Measurements from ENCODE around the gene GAA. TPM values are rescaled to one million over a fixed set of nuclear protein-coding genes. Genes with fewer than 3 reads are reported as not detected.

Gene GAA
- total and polyA plus RNA-seq, 2 of the 8 experiments (the other 6 are each of a cell fraction or from before 2014, with no cell fraction given): 14.8 to 30.0 TPM

DNA sequence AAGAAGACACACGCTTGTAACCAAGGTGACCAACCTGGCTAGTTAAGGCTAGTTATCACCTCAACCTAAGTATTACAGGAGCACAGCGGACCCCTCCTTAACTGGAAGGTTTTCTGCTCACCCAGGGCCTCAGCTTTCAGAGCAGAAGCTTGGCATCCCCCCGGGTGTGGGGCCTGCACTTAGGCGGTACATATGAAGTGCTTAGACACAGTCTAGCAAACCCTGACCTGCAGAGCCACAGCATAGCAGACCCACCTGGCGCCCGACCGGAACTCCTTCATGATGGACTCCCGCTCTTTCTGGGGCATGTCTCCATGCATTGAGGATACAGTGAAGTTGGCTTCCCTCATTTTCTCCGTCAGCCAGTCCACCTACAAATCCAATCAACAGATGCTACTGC is 35.8 kb downstream of the GAA start:
- no peak overlapping the region for H2AK5ac ChIP-seq (ENCODE audit: low read depth, low read length)
- no peak overlapping the region for H3K9ac ChIP-seq (replicated peaks in 1 of 4; ENCODE audit: extremely low read depth in 1 of 4, low read depth in 3 of 4, low read length in 3 of 4)
- H4K8ac ChIP-seq (ENCODE audit: extremely low read depth, insufficient read depth, low read length): no peak overlapping the region
- H3K4me1 ChIP-seq (replicated peaks in 1 of 4; ENCODE audit: control insufficient read depth in 3 of 4, insufficient read depth in 4 of 4, low read length in 3 of 4): no peaks in the 10 kb centered on the region
- no peak overlapping the region for H3K56ac ChIP-seq (replicated peaks; ENCODE audit: insufficient read length, low read depth, low read length)
- H3K79me1 ChIP-seq (ENCODE audit: low read depth, low read length): peaks cover 2% of the 10 kb centered on the region; the same call in 1 of the 2 replicates
- no peaks in the 10 kb centered on the region for H3K23me2 ChIP-seq (ENCODE audit: low read depth, low read length)
- ChIA-PET CTCF (ENCODE audit: partially characterized antibody) (no interaction called here), POLR2A (ENCODE audit: partially characterized antibody) (interaction anchor here (11.5 kb wide), 1 partner anchor 12 kb away, joined by 103 read pairs; no protein-coding TSS in a partner anchor)
- H3K23ac ChIP-seq (ENCODE audit: insufficient read length): no peak overlapping the region
- H4K91ac ChIP-seq (replicated peaks; ENCODE audit: insufficient read length, low read length): no peak overlapping the region
- no peaks in the 10 kb centered on the region for H3K27me3 ChIP-seq (replicated peaks in 1 of 4; ENCODE audit: control insufficient read depth in 3 of 4, extremely low read depth in 1 of 4, insufficient read depth in 3 of 4, low read length in 3 of 4)
- no peaks in the 10 kb centered on the region for H3K9me3 ChIP-seq (ENCODE audit: insufficient read depth in 2 of 2, low read depth in 1 of 2, low read length in 1 of 2)
- DNase-seq (ENCODE audit: low read depth in 1 of 2, low spot score in 2 of 2) (no peak), FAIRE-seq (no peak)
- no peak overlapping the region for H3K4ac ChIP-seq (replicated peaks; ENCODE audit: insufficient read length, low read depth, low read length)
- H3K14ac ChIP-seq (ENCODE audit: insufficient read length): no peak overlapping the region
- no peak overlapping the region for H3K27ac ChIP-seq (ENCODE audit: low read depth, low read length)
- H3K79me2 ChIP-seq (ENCODE audit: control insufficient read depth in 1 of 2, insufficient read depth in 2 of 2, low read length in 2 of 2): 0 out of 4 replicates have a peak, but pooled peaks cover 0 to under 1% of the 10 kb centered on the region in 2 experiments
- no peak overlapping the region for H3K4me3 ChIP-seq (ENCODE audit: extremely low read depth in 1 of 4, insufficient read depth in 2 of 4, low read depth in 3 of 4, low read length in 4 of 4)
- H4K5ac ChIP-seq (ENCODE audit: insufficient read length, low read depth, low read length): no peak overlapping the region
- no peak overlapping the region for H2BK15ac ChIP-seq (ENCODE audit: low read length)
- H2AFZ ChIP-seq (ENCODE audit: low read length): no peak overlapping the region
- no peak overlapping the region for H2BK20ac ChIP-seq (ENCODE audit: low read length)
- no peak overlapping the region for H2BK120ac ChIP-seq (replicated peaks; ENCODE audit: low read depth, low read length)
- no peak overlapping the region for H2BK12ac ChIP-seq (ENCODE audit: low read depth, low read length)
- H2BK5ac ChIP-seq (ENCODE audit: low read depth, low read length): no peak overlapping the region
- H3K36me3 ChIP-seq (ENCODE audit: control insufficient read depth in 2 of 4, insufficient read depth in 4 of 4, low read length in 3 of 4): peaks cover 46 to 90% (median 75%) of the 10 kb centered on the region in 4 experiments
- no peak overlapping the region for H3K18ac ChIP-seq (ENCODE audit: extremely low read depth, low read length)
- 94% methylated on average over 9 of the region's 9 CpGs; no CpG with 5 or more reads in 1 of the 2 experiments for WGBS, 2 experiments (ENCODE audit: extremely low coverage in 1 of 2, insufficient coverage in 1 of 2, insufficient read length in 1 of 2, insufficient replicate concordance in 2 of 2, low coverage in 1 of 2, low lambda C conversion rate in 2 of 2, missing lambda C conversion rate in 1 of 2)
- peaks cover 5 to 15% of the 10 kb centered on the region in 2 experiments for H4K20me1 ChIP-seq (replicated peaks in 1 of 2; ENCODE audit: control insufficient read depth in 1 of 2, insufficient read depth in 2 of 2, low read length in 2 of 2)
- no peak overlapping the region for H3K4me2 ChIP-seq (ENCODE audit: insufficient read depth in 1 of 2, low read depth in 2 of 2, low read length in 2 of 2)
- TF ChIP-seq SUZ12 (IDR thresholded peaks at IDR 0.05; ENCODE audit: low read length) (no peak), CHD1 (IDR thresholded peaks at IDR 0.05; ENCODE audit: low read depth, low read length) (no peak), MAFK (IDR thresholded peaks at IDR 0.05; ENCODE audit: low read depth, low read length) (no peak), RXRA (IDR thresholded peaks at IDR 0.05; ENCODE audit: insufficient read depth, low read depth, low read length) (no peak), CBX8 (IDR thresholded peaks at IDR 0.05; ENCODE audit: borderline replicate concordance, low read depth, low read length) (no peak)
